ENCODE data around the gene IFNA1.
A peak's percentile ranks its signal among the peaks of the same experiment; 100 is the strongest.
"Not testable (repeated sequence)": the region's sequence is repeated elsewhere in the genome, so short reads cannot be mapped to it uniquely, and the experiment has no call there.

Gene IFNA1

GRCh38 chr9:21440139-21440538 lies at the start of gene IFNA1:
TSS of gene IFNA1 (plus strand) at chr9:21440439. CDS start at chr9:21440508, 69 bp downstream.
- no peak for DNase-seq (ENCODE audit: low read depth, low spot score)

GRCh38 chr9:21392270-21392669 lies 48.0 kb upstream of the IFNA1 start:
- peak; percentile 32 for DNase-seq (ENCODE audit: low read depth, low spot score)

GRCh38 chr9:21395778-21396717 lies 44.2 kb upstream of the IFNA1 start:
- DNase-seq (ENCODE audit: low read depth, low spot score), result peak; percentile 76

- DNase-seq (ENCODE audit: low read depth, low spot score), result no peak
These were observed 41.2 kb upstream of the IFNA1 start for GRCh38 chr9:21398955-21399489.

GRCh38 chr9:21399956-21400355 lies 40.3 kb upstream of the IFNA1 start:
- DNase-seq (ENCODE audit: low read depth, low spot score), result no peak

- DNase-seq (ENCODE audit: low read depth, low spot score), result peak; percentile 72
These were observed 37.6 kb upstream of the IFNA1 start for GRCh38 chr9:21402386-21403251.

GRCh38 chr9:21404146-21404545 lies 36.1 kb upstream of the IFNA1 start:
- DNase-seq (ENCODE audit: low read depth, low spot score), result no peak

GRCh38 chr9:21408817-21409216 lies 31.4 kb upstream of the IFNA1 start, which contains the start of gene IFNA8:
TSS of gene IFNA8 (plus strand) at chr9:21409117. CDS start at chr9:21409177, 60 bp downstream.
- DNase-seq (ENCODE audit: low read depth, low spot score), result no peak

- no peak for DNase-seq (ENCODE audit: low read depth, low spot score)
These were observed 28.1 kb upstream of the IFNA1 start for GRCh38 chr9:21412107-21412506.

- DNase-seq (ENCODE audit: low read depth, low spot score), result no peak
These were observed 27.1 kb upstream of the IFNA1 start for GRCh38 chr9:21413151-21413550.

- peak; percentile 39 for DNase-seq (ENCODE audit: low read depth, low spot score)
These were observed 26.6 kb upstream of the IFNA1 start for GRCh38 chr9:21413624-21414023.

GRCh38 chr9:21414220-21414940 lies 25.9 kb upstream of the IFNA1 start:
- DNase-seq (ENCODE audit: low read depth, low spot score), result no peak

GRCh38 chr9:21415493-21416267 lies 24.6 kb upstream of the IFNA1 start:
- DNase-seq (ENCODE audit: low read depth, low spot score), result no peak

- DNase-seq (ENCODE audit: low read depth, low spot score), result no peak
These were observed 12.0 kb upstream of the IFNA1 start for GRCh38 chr9:21428235-21428634.

- no peak for DNase-seq (ENCODE audit: low read depth, low spot score)
These were observed 11.0 kb upstream of the IFNA1 start for GRCh38 chr9:21429191-21429590.

GRCh38 chr9:21432672-21433425 lies 7.4 kb upstream of the IFNA1 start:
- no peak for DNase-seq (ENCODE audit: low read depth, low spot score)

- no peak for DNase-seq (ENCODE audit: low read depth, low spot score)
These were observed 5.8 kb upstream of the IFNA1 start for GRCh38 chr9:21434202-21435014.

GRCh38 chr9:21435015-21435383 lies 5.2 kb upstream of the IFNA1 start:
- DNase-seq (ENCODE audit: low read depth, low spot score), result not testable (repeated sequence)

Data from ELF-1 (cell line).